GM23338 (cell line): ENCODE results near the gene ATP1A3.

Source experiments
- CREB1 ChIP-seq: fragments of 250-450 bp; sonication (Bioruptor Pico); IDR thresholded peaks from 2 replicates; pipeline ENCODE4 v1.5.0; 2020; ENCODE audit warnings: low read depth, mild to moderate bottlenecking, moderate library complexity
- CTCF ChIP-seq, 2 experiments: fragments of 200-600 bp in 1 of 2; sonication (generic) in 1 of 2; conservative IDR thresholded peaks; 2 replicates each; pipeline versions ENCODE4 v1.5.1 to v1.6.1; 2016 to 2017; ENCODE audit warnings: antibody characterized with exemption in 2 of 2, low read depth in 2 of 2, mild to moderate bottlenecking in 2 of 2, moderate library complexity in 1 of 2
- EZH2 ChIP-seq: fragments of 200-600 bp; sonication (generic); IDR thresholded peaks from one replicate; pipeline ENCODE4 v1.8.0; 2017; ENCODE audit warnings: antibody characterized with exemption, mild to moderate bottlenecking, low read depth; ENCODE audit not compliant: unreplicated experiment
- EZH2phosphoT487 ChIP-seq: fragments of 200-600 bp; sonication (generic); IDR thresholded peaks from one replicate; pipeline ENCODE4 v1.8.1; 2018; ENCODE audit warnings: antibody characterized with exemption; ENCODE audit not compliant: unreplicated experiment
- JUNB ChIP-seq: IDR thresholded peaks from one replicate; pipeline ENCODE4 v1.6.1; 2016; ENCODE audit warnings: antibody characterized with exemption; ENCODE audit not compliant: unreplicated experiment
- NANOG ChIP-seq: IDR thresholded peaks from 2 replicates; pipeline ENCODE4 v1.6.1; 2016; ENCODE audit warnings: antibody characterized with exemption, borderline replicate concordance
- POLR2AphosphoS5 ChIP-seq: IDR thresholded peaks from 2 replicates; pipeline ENCODE4 v1.6.1; 2016; ENCODE audit warnings: antibody characterized with exemption, low read depth
- REST ChIP-seq: IDR thresholded peaks from one replicate; pipeline ENCODE4 v1.6.1; 2018; ENCODE audit warnings: antibody characterized with exemption; ENCODE audit not compliant: unreplicated experiment
- ZNF114 ChIP-seq: fragments of 250-450 bp; sonication (Bioruptor Pico); IDR thresholded peaks from 2 replicates; pipeline ENCODE4 v1.5.0; 2020; ENCODE audit warnings: mild to moderate bottlenecking, moderate library complexity
- ZNF331 ChIP-seq: fragments of 250-450 bp; sonication (Bioruptor Pico); IDR thresholded peaks from 2 replicates; pipeline ENCODE4 v1.5.0; 2020; ENCODE audit warnings: low read depth, mild to moderate bottlenecking, moderate library complexity

- TF ChIP-seq CTCF (conservative IDR thresholded peaks at IDR 0.05; ENCODE audit: low read depth in 2 of 2): peak in 1 of 2 experiments; percentile 21; a peak in 2 of 4 replicates
- TF ChIP-seq POLR2AphosphoS5: no peak
- TF ChIP-seq EZH2phosphoT487: no peak
- TF ChIP-seq REST: no peak
- TF ChIP-seq EZH2: peak; percentile 8
- no peak for TF ChIP-seq ZNF331 (CRISPR knock-in tag)
- no peak for TF ChIP-seq JUNB
- no peak for TF ChIP-seq NANOG
- no peak for TF ChIP-seq ZNF114 (CRISPR knock-in tag)
- TF ChIP-seq CREB1 (CRISPR knock-in tag): no peak
These were observed 56.2 kb downstream of the ATP1A3 start for GRCh38 chr19:41937525-41938468.
